Activated T-helper 1 cell treated with Interleukin-2 at 50 U/mL for 16 hours (primary cell): Measurements from ENCODE around the gene MYEF2.

Source experiments
- DNase-seq: peaks from one replicate; pipeline ENCODE4 v3.0.0-alpha.2; 2020; ENCODE audit warnings: low read depth

Gene MYEF2, protein sequence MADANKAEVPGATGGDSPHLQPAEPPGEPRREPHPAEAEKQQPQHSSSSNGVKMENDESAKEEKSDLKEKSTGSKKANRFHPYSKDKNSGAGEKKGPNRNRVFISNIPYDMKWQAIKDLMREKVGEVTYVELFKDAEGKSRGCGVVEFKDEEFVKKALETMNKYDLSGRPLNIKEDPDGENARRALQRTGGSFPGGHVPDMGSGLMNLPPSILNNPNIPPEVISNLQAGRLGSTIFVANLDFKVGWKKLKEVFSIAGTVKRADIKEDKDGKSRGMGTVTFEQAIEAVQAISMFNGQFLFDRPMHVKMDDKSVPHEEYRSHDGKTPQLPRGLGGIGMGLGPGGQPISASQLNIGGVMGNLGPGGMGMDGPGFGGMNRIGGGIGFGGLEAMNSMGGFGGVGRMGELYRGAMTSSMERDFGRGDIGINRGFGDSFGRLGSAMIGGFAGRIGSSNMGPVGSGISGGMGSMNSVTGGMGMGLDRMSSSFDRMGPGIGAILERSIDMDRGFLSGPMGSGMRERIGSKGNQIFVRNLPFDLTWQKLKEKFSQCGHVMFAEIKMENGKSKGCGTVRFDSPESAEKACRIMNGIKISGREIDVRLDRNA

GRCh38 chr15:48177766-48178647 is at the start of gene MYEF2:
Gene MYEF2 (minus strand): TSS chr15:48178295. CDS start chr15:48178237, 58 bp downstream.
- peak; percentile 29 for DNase-seq

GRCh38 chr15:48225771-48226170 is 47.7 kb upstream of the MYEF2 start:
- no peak for DNase-seq

GRCh38 chr15:48222627-48223026 is 44.5 kb upstream of the MYEF2 start:
- DNase-seq, result no peak

- no peak for DNase-seq
These were observed 43.8 kb upstream of the MYEF2 start for GRCh38 chr15:48221885-48222284.

DNA sequence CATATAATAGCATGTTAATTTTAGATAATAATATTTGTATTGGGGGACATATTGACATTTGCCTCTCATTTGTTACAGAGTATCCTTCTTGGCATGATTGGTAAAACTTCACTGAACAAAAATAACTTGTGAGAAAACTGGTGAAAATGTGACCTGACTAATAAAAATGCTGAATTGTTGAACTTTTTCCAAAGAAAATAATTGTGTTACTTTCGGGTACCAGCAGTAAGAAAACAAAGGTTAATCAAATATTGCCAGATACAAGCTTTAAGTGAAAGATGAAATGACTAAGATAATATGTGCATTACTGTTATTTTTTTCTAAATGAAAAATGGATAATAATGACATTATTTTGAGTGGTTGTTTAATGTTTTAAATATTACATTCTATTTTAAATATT is 43.2 kb upstream of the MYEF2 start:
- no peak for DNase-seq

GRCh38 chr15:48205981-48206380 is 27.9 kb upstream of the MYEF2 start, which contains the start of gene SLC12A1:
Gene SLC12A1 (plus strand): TSS chr15:48206302. CDS start chr15:48207720, 1,418 bp downstream.
- no peak for DNase-seq

GRCh38 chr15:48202068-48202467 is 24.0 kb upstream of the MYEF2 start:
- no peak for DNase-seq

DNA sequence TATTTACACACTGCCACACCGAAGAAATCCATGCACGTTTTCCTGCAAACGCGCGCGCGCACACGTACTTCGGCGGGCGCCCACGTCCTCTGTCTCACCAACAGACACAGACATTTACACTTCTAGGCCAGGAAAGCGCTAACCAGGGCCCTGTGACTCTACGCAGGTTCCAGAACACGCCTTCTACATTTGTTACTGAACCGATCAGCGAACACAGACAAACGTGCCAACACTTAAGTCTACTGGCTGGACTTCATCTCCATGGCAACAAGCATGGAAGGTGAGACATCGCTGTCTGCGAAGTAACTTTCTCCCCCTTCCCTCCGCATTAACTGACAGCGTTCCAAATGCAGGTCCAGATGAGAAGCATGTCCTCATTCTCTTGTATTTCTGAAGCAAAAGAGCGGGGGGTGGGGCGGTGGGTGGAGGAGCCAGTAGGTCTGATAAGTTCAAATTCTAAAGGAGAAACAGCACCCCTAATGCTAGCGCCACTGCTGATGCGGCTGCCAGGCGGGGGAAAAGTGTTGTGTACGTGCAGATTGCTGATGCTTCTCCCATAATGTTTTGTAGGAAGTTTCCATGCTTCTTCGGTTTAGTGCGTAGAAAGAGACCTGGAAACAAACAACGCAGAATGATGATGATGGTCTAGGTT is 13.6 kb upstream of the MYEF2 start, which contains the start of gene CTXN2:
CTXN2 (plus strand) TSS at position 92 of the 652 bp plus-strand sequence. CDS start 9,636 bp downstream, outside the sequence.
- no peak for DNase-seq

DNA sequence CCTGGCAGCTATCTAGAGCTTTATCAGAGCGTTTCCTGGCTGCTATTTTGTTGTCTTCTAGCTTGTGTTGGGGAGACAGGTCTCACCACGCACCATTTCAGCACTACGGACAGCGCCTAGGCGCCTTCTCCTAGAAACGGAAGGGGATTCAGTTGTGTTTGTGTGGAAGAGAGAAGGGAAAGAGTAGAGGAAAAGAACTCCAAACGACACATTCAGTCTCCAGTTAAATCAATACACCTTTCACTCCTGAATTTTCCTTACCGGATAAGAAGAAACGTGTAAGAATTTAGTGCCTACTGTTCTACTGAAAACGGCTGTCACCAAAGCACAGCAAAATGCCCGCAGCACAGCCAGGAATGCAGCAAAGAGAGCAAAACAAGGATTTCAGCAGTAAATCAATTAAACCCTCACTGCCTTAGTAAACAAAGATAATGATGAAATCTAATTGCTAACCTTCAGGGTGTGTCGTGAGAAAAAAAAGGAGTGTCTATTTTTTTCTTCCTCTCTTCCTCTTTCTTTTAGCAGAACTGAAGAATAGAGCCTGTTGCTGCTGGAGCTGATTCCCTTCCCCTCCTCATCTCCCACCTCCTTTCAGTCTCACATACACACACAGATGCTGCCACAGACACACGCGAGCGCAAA is 13.0 kb upstream of the MYEF2 start:
- DNase-seq, result no peak

GRCh38 chr15:48186271-48186670 is 8.2 kb upstream of the MYEF2 start:
- DNase-seq, result no peak

DNA sequence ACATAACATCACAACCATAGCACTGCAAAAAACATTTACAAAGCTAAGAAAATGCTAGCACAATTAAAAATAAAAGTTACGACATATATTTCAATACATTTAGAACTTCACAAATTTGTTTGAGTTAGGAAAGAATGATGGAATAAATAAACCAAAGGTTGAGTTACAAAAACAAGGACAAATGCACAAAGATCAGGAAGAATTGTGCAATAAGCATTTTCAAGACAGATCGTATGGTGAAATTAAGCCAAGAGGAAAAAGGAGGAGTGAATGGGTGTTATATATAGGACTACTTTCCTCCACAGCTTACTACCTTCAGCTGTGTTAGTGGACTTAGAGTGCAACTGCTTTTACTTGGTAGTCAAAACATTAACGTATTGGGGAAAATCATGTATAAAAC is 7.4 kb upstream of the MYEF2 start:
- DNase-seq, result no peak

DNA sequence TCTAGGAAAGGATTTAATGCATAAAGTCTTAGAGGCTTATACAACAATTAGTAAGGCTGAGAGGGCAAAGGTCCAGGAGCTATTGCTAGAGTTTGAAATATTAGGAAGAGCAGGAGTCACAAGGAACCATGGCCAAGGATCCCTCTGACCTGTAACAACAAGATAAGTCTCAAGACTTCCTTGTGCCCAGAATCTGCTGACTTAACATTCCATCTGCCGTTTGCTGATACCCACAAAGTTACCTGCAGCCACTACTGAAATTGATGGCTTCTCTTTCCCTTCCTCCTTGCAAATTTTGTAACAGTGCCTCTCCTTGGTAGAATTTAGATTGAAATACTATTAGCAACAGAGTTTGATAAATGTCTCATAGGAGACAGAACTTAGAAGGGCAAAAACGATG is 4.7 kb upstream of the MYEF2 start:
- DNase-seq, result no peak

DNA sequence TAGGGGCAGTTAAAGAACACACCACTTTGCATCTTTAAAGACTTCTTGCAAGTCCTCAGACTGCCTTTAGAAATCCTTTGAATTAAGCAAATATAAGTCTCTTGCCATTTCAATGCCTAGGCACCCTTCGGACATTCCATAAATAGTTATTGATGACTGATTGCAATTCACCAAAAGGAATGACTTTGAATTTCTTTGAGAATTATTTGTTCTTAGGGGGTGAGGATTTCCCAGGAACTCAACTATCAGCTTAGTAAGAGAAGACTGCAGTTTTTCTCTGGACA is 495 bp upstream of the MYEF2 start:
- DNase-seq, result no peak

GRCh38 chr15:48177383-48177765 is 721 bp downstream of the MYEF2 start:
- DNase-seq, result no peak

- DNase-seq, result no peak
These were observed 1.1 kb downstream of the MYEF2 start for GRCh38 chr15:48176957-48177356.

DNA sequence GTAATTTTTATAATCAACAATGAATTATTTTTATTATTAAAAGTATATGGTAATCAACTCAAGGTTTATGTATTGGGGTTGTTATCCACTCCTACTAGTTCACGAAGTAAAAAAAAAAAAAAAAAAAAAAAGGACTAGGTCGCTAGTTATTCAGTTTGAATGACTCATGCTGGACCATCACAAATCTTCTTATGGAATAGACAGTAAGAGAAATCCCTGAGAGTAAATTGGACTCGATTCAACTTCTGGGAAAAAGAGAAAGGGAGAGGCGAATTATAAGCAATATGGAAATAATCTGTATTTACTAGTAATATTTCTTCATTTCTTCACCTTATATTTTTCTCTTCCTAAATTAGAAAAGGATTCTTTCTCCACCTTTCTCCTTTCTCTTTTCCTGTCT is 2.0 kb downstream of the MYEF2 start:
- DNase-seq, result no peak

DNA sequence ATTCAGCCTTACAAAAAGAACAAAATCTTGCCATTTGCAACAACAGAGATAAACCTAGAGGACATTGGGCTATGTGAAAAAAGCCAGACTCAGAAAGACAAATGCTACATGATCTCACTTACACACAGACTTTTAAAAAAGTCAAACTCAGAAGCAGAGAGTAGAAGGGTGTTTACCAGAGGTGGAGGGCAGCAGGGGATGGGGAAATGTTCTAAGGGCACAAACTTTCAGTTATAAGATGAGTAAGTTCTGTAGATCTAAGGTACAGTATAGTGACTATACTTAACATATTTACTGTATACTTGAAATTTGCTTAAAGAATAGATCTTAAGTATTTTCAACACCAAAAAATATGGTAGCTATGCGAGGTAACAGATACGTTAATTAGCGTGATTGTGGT is 3.0 kb downstream of the MYEF2 start:
- no peak for DNase-seq

GRCh38 chr15:48170981-48171380 is 7.1 kb downstream of the MYEF2 start:
- DNase-seq, result no peak

- DNase-seq, result no peak
These were observed 9.5 kb downstream of the MYEF2 start for GRCh38 chr15:48168616-48169015.

GRCh38 chr15:48153526-48153925 is 24.6 kb downstream of the MYEF2 start:
- no peak for DNase-seq

- no peak for DNase-seq
These were observed 28.2 kb downstream of the MYEF2 start for GRCh38 chr15:48149858-48150257.

DNA sequence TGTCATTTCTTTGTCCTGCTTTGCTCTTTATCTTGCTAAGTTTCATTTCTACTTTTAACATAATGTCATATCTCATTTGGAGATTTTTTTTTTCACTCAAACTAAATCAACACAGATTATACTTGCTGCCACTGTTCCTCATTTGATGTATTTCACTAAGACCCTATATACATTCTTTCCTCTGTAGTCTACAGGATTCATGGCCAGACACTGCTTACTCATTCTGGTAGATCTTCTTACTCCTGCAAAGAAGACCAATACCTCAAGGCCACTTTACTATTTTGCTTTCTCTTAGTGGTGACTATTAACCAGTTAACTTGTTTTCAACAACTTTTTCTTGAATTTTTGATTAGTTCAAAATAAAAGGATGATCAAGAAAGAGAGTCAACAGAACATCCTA is 30.7 kb downstream of the MYEF2 start:
- no peak for DNase-seq
